GM23248 (cell line): ENCODE measurements around the gene TBCC. TPM values are rescaled to one million over a fixed set of nuclear protein-coding genes. Genes with fewer than 3 reads are reported as not detected.

ENCODE experiments used
- DNase-seq: peaks from one replicate; pipeline ENCODE4 v3.0.0-alpha.2; 2015
- H2AFZ ChIP-seq: fragments of 200-600 bp; sonication (generic); 2 replicates; pipeline ENCODE4 v1.6.1; 2016; ENCODE audit warnings: antibody characterized with exemption
- H3F3A ChIP-seq: fragments of 200-600 bp; sonication (generic); 2 replicates; pipeline ENCODE4 v1.6.1; 2016; ENCODE audit warnings: mild to moderate bottlenecking, antibody characterized with exemption, mixed run types; ENCODE audit not compliant: insufficient read depth
- H3K27ac ChIP-seq: fragments of 200-600 bp; sonication (generic); 2 replicates; pipeline ENCODE4 v1.5.1; 2016; ENCODE audit warnings: mild to moderate bottlenecking
- H3K27me3 ChIP-seq: fragments of 200-600 bp; sonication (generic); replicated peaks from 2 replicates; pipeline ENCODE4 v1.6.1; 2016; ENCODE audit warnings: mild to moderate bottlenecking; ENCODE audit not compliant: insufficient read depth
- H3K36me3 ChIP-seq: fragments of 200-600 bp; sonication (generic); 2 replicates; pipeline ENCODE4 v1.6.1; 2016; ENCODE audit warnings: low read depth, mild to moderate bottlenecking
- H3K4me1 ChIP-seq: fragments of 200-600 bp; sonication (generic); 2 replicates; pipeline ENCODE4 v1.6.1; 2016; ENCODE audit warnings: mild to moderate bottlenecking; ENCODE audit not compliant: insufficient read depth
- H3K4me2 ChIP-seq: fragments of 200-600 bp; sonication (generic); one replicate; pipeline ENCODE4 v1.6.1; 2016; ENCODE audit warnings: mild to moderate bottlenecking; ENCODE audit not compliant: unreplicated experiment
- H3K4me3 ChIP-seq: fragments of 200-600 bp; sonication (generic); 2 replicates; pipeline ENCODE4 v1.5.1; 2016; ENCODE audit warnings: mild to moderate bottlenecking
- H3K79me2 ChIP-seq: fragments of 200-600 bp; sonication (generic); 2 replicates; pipeline ENCODE4 v1.6.1; 2016; ENCODE audit warnings: mild to moderate bottlenecking; ENCODE audit not compliant: insufficient read depth
- H3K9ac ChIP-seq: fragments of 200-600 bp; sonication (generic); 2 replicates; pipeline ENCODE4 v1.6.1; 2016; ENCODE audit warnings: mild to moderate bottlenecking
- H3K9me2 ChIP-seq: fragments of 200-600 bp; sonication (generic); 2 replicates; pipeline ENCODE4 v1.6.1; 2016; ENCODE audit warnings: mixed run types, mild to moderate bottlenecking, moderate library complexity; ENCODE audit not compliant: insufficient read depth
- H3K9me3 ChIP-seq: fragments of 200-600 bp; sonication (generic); one replicate; pipeline ENCODE4 v1.6.1; 2017; ENCODE audit warnings: low read depth
- H4K20me1 ChIP-seq: fragments of 200-600 bp; sonication (generic); 2 replicates; pipeline ENCODE4 v1.6.0; 2016; ENCODE audit not compliant: insufficient read depth
- EZH2 ChIP-seq: fragments of 200-600 bp; sonication (generic); IDR thresholded peaks from 2 replicates; pipeline ENCODE4 v1.6.1; 2018; ENCODE audit warnings: antibody characterized with exemption, mild to moderate bottlenecking; ENCODE audit not compliant: insufficient read depth, poor library complexity, severe bottlenecking
- EZH2phosphoT487 ChIP-seq: fragments of 200-600 bp; sonication (generic); IDR thresholded peaks from 2 replicates; pipeline ENCODE4 v1.6.1; 2018; ENCODE audit warnings: antibody characterized with exemption, moderate library complexity, mild to moderate bottlenecking, low read depth; ENCODE audit not compliant: insufficient read depth
- WGBS, 2 experiments: methylation state at CpG; one replicate each; pipeline ENCODE4 v1.1.6; 2015 to 2017; ENCODE audit warnings: low lambda C conversion rate in 2 of 2, low coverage in 1 of 2; ENCODE audit errors: missing lambda C conversion rate in 2 of 2; 5-methylcytosine and 5-hydroxymethylcytosine counted together
- in situ Hi-C: fragments of 300-500 bp; cut with MboI; formaldehyde crosslinking; loops from 2 replicates; pipeline ENCODE4 v1.15.0; 2020
- polyA plus RNA-seq: library from polyadenylated mRNA; unstranded; fragments of >200 nt; fragmentation: Nextera tagmentation; extraction: Ambion mirVana; gene quantifications from 2 replicates; pipeline ENCODE4 v1.2.1, GENCODE V29; 2016
- total RNA-seq: library from RNA; depleted of rRNA; stranded (reverse); fragments of >200 nt; shearing (Covaris generic); gene quantifications from 2 replicates; pipeline ENCODE4 v1.2.3, GENCODE V29; 2014

TBCC gene
- total and polyA plus RNA-seq, 2 experiments from 2014 or later = 35.0 to 36.9 TPM

GRCh38 chr6:42714098-42714761 is 31.7 kb downstream of the TBCC start:
- 82 to 83% methylated on average over 4 of the region's 4 CpGs for WGBS, 2 experiments
- 0 out of 2 replicates have a peak, but pooled peaks cover 5% of the 10 kb centered on the region for H3K4me1 ChIP-seq
- no peak overlapping the region for H3K9ac ChIP-seq
- TF ChIP-seq EZH2 = no peak
- no peak for TF ChIP-seq EZH2phosphoT487
- H3K36me3 ChIP-seq = no peaks in the 10 kb centered on the region
- H3K27me3 ChIP-seq = no peaks in the 10 kb centered on the region
- H2AFZ ChIP-seq = no peak overlapping the region
- H3F3A ChIP-seq = peaks cover 3% of the 10 kb centered on the region; the same call in 1 of the 2 replicates
- no peaks in the 10 kb centered on the region for H4K20me1 ChIP-seq
- no peaks in the 10 kb centered on the region for H3K9me3 ChIP-seq
- H3K79me2 ChIP-seq = no peaks in the 10 kb centered on the region
- H3K9me2 ChIP-seq = no peaks in the 10 kb centered on the region
- no peak overlapping the region for H3K27ac ChIP-seq
- no peak overlapping the region for H3K4me3 ChIP-seq
- H3K4me2 ChIP-seq = no peak overlapping the region
- in situ Hi-C loops = no loop called here
- DNase-seq = peak; percentile 26

- H2AFZ ChIP-seq = no peak overlapping the region
- no peaks in the 10 kb centered on the region for H4K20me1 ChIP-seq
- 0 out of 2 replicates have a peak, but pooled peaks cover 5% of the 10 kb centered on the region for H3K4me1 ChIP-seq
- H3K27ac ChIP-seq = no peak overlapping the region
- no peak overlapping the region for H3K9ac ChIP-seq
- no peaks in the 10 kb centered on the region for H3K79me2 ChIP-seq
- H3K27me3 ChIP-seq = no peaks in the 10 kb centered on the region
- H3F3A ChIP-seq = peaks cover 3% of the 10 kb centered on the region; the same call in 1 of the 2 replicates
- no peaks in the 10 kb centered on the region for H3K9me3 ChIP-seq
- no peak overlapping the region for H3K4me3 ChIP-seq
- no peak for DNase-seq
- H3K9me2 ChIP-seq = no peaks in the 10 kb centered on the region
- no peak overlapping the region for H3K4me2 ChIP-seq
- in situ Hi-C loops = no loop called here
- TF ChIP-seq EZH2phosphoT487 (no peak), EZH2 (no peak)
- H3K36me3 ChIP-seq = no peaks in the 10 kb centered on the region
- WGBS, 2 experiments = 88% methylated on average over 5 of the region's 5 CpGs
Observed at GRCh38 chr6:42711930-42712329, 34.0 kb downstream of the TBCC start.

- no peak for DNase-seq
- Histone ChIP-seq H3K9me2 (no peaks in the 10 kb centered on the region), H2AFZ (no peak overlapping the region), H3K4me3 (no peak overlapping the region), H3K4me1 (0 out of 2 replicates have a peak, but pooled peaks cover 5% of the 10 kb centered on the region), H3K36me3 (no peaks in the 10 kb centered on the region), H3K4me2 (no peak overlapping the region), H3K9me3 (no peaks in the 10 kb centered on the region), H3K27ac (no peak overlapping the region), H3K79me2 (no peaks in the 10 kb centered on the region), H3K9ac (no peak overlapping the region), H3K27me3 (no peaks in the 10 kb centered on the region), H4K20me1 (no peaks in the 10 kb centered on the region), H3F3A (peaks cover 3% of the 10 kb centered on the region; the same call in 1 of the 2 replicates)
- no peak for TF ChIP-seq EZH2phosphoT487
- no peak for TF ChIP-seq EZH2
- WGBS, 2 experiments = 66 to 77% methylated on average over 9 of the region's 9 CpGs
- in situ Hi-C loops = no loop called here
Observed at GRCh38 chr6:42710316-42710715, 35.6 kb downstream of the TBCC start.

- Histone ChIP-seq H3K9ac (no peak overlapping the region), H3K4me2 (no peak overlapping the region), H4K20me1 (no peaks in the 10 kb centered on the region), H3K27ac (no peak overlapping the region), H3K79me2 (no peaks in the 10 kb centered on the region), H3K27me3 (no peaks in the 10 kb centered on the region), H3F3A (peaks cover 3% of the 10 kb centered on the region; the same call in 1 of the 2 replicates), H2AFZ (no peak overlapping the region), H3K36me3 (no peaks in the 10 kb centered on the region), H3K9me2 (no peaks in the 10 kb centered on the region), H3K9me3 (no peaks in the 10 kb centered on the region), H3K4me1 (0 out of 2 replicates have a peak, but pooled peaks cover 5% of the 10 kb centered on the region), H3K4me3 (no peak overlapping the region)
- WGBS, 2 experiments = 96 to 97% methylated on average over 3 to 6 of the region's 6 CpGs
- in situ Hi-C loops = no loop called here
- TF ChIP-seq EZH2 (no peak), EZH2phosphoT487 (no peak)
- no peak for DNase-seq
Observed at GRCh38 chr6:42709871-42710270, 36.0 kb downstream of the TBCC start.

- no peaks in the 10 kb centered on the region for H3K9me3 ChIP-seq
- WGBS, 2 experiments = 82 to 91% methylated on average over 11 of the region's 11 CpGs
- no peak overlapping the region for H3K9ac ChIP-seq
- no peaks in the 10 kb centered on the region for H3F3A ChIP-seq
- no peak for TF ChIP-seq EZH2phosphoT487
- DNase-seq = no peak
- H3K4me1 ChIP-seq = no peaks in the 10 kb centered on the region
- no peaks in the 10 kb centered on the region for H3K27me3 ChIP-seq
- in situ Hi-C loops = no loop called here
- H3K27ac ChIP-seq = no peak overlapping the region
- H3K4me2 ChIP-seq = no peak overlapping the region
- no peak overlapping the region for H3K4me3 ChIP-seq
- no peaks in the 10 kb centered on the region for H3K79me2 ChIP-seq
- no peak overlapping the region for H2AFZ ChIP-seq
- H3K9me2 ChIP-seq = no peaks in the 10 kb centered on the region
- H4K20me1 ChIP-seq = no peaks in the 10 kb centered on the region
- no peaks in the 10 kb centered on the region for H3K36me3 ChIP-seq
Observed at GRCh38 chr6:42708096-42708495, 37.8 kb downstream of the TBCC start.
